ENCODE data around the gene SCFD2. TPM values are rescaled to one million over a fixed set of nuclear protein-coding genes. Genes with fewer than 3 reads are reported as not detected.

The SCFD2 gene
- total and polyA plus RNA-seq, 10 of the 15 experiments (the other 5 are each of a cell fraction or from before 2014, with no cell fraction given) = 4.8 to 37.6 (median 24.9) TPM

- H2AFZ ChIP-seq (ENCODE audit: control insufficient read depth, low read depth, low read length) = no peak overlapping the region
- TF ChIP-seq BCL11A (IDR thresholded peaks at IDR 0.05; ENCODE audit: low read depth, low read length) (0 out of 2 replicates have a peak, but pooled peaks have one; percentile 38), ATF2 (IDR thresholded peaks at IDR 0.05; ENCODE audit: low read length) (peak; percentile 43; the same call in 1 of the 2 replicates), NBN (IDR thresholded peaks at IDR 0.05) (no peak), CREB1 (IDR thresholded peaks at IDR 0.05; ENCODE audit: low read depth) (peak; percentile 61; the same call in 1 of the 2 replicates), ZNF217 (IDR thresholded peaks at IDR 0.05) (peak; percentile 44; the same call in 1 of the 2 replicates), FOXK2 (IDR thresholded peaks at IDR 0.05) (no peak), JUNB (IDR thresholded peaks at IDR 0.05) (peak; percentile 75), BMI1 (IDR thresholded peaks at IDR 0.05; ENCODE audit: borderline replicate concordance) (peak; percentile 85), RFX5 (IDR thresholded peaks at IDR 0.05; ENCODE audit: low read depth, low read length) (peak; percentile 89), SMAD1 (IDR thresholded peaks at IDR 0.05; ENCODE audit: low read depth, partially characterized antibody) (no peak), PBX3 (IDR thresholded peaks at IDR 0.05; ENCODE audit: insufficient replicate concordance, low read depth, low read length) (peak; percentile 65), NFIC (IDR thresholded peaks at IDR 0.05; ENCODE audit: low read depth, low read length) (peak; percentile 55; the same call in 1 of the 2 replicates), IRF4 (IDR thresholded peaks at IDR 0.05; ENCODE audit: low read depth, low read length) (peak; percentile 45; the same call in 1 of the 2 replicates), MYB (IDR thresholded peaks at IDR 0.05; ENCODE audit: borderline replicate concordance, low read depth, low read length) (no peak), CREM (IDR thresholded peaks at IDR 0.05; ENCODE audit: low read depth) (peak; percentile 76)
- TF ChIP-seq, protein P1, sequence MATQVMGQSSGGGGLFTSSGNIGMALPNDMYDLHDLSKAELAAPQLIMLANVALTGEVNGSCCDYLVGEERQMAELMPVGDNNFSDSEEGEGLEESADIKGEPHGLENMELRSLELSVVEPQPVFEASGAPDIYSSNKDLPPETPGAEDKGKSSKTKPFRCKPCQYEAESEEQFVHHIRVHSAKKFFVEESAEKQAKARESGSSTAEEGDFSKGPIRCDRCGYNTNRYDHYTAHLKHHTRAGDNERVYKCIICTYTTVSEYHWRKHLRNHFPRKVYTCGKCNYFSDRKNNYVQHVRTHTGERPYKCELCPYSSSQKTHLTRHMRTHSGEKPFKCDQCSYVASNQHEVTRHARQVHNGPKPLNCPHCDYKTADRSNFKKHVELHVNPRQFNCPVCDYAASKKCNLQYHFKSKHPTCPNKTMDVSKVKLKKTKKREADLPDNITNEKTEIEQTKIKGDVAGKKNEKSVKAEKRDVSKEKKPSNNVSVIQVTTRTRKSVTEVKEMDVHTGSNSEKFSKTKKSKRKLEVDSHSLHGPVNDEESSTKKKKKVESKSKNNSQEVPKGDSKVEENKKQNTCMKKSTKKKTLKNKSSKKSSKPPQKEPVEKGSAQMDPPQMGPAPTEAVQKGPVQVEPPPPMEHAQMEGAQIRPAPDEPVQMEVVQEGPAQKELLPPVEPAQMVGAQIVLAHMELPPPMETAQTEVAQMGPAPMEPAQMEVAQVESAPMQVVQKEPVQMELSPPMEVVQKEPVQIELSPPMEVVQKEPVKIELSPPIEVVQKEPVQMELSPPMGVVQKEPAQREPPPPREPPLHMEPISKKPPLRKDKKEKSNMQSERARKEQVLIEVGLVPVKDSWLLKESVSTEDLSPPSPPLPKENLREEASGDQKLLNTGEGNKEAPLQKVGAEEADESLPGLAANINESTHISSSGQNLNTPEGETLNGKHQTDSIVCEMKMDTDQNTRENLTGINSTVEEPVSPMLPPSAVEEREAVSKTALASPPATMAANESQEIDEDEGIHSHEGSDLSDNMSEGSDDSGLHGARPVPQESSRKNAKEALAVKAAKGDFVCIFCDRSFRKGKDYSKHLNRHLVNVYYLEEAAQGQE (IDR thresholded peaks at IDR 0.05; ENCODE audit: low read depth, low read length) = no peak
- TF ChIP-seq, protein P2, sequence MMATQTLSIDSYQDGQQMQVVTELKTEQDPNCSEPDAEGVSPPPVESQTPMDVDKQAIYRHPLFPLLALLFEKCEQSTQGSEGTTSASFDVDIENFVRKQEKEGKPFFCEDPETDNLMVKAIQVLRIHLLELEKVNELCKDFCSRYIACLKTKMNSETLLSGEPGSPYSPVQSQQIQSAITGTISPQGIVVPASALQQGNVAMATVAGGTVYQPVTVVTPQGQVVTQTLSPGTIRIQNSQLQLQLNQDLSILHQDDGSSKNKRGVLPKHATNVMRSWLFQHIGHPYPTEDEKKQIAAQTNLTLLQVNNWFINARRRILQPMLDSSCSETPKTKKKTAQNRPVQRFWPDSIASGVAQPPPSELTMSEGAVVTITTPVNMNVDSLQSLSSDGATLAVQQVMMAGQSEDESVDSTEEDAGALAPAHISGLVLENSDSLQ (IDR thresholded peaks at IDR 0.05) = peak; percentile 90
- WGBS (ENCODE audit: insufficient coverage, insufficient replicate concordance, low lambda C conversion rate, missing lambda C conversion rate) = 37% methylated on average over 4 of the region's 4 CpGs
- no peaks in the 10 kb centered on the region; a peak in 1 of 4 replicates for H3K36me3 ChIP-seq (ENCODE audit: control insufficient read depth in 2 of 2, insufficient read depth in 2 of 2, low read length in 1 of 2)
- ChIA-PET RAD21 (ENCODE audit: unreplicated experiment) (no interaction called here), SMC1A (ENCODE audit: uncharacterized antibody, unreplicated experiment) (interaction anchor here (1.0 to 1.6 kb wide), 3 partner anchors 13 to 68 kb away, joined by 3 to 5 read pairs (median 4); no protein-coding TSS in a partner anchor), CTCF (interaction anchor here (1.0 to 1.7 kb wide), 5 partner anchors 11 to 1101 kb away, joined by 3 to 4 read pairs (median 3); no protein-coding TSS in a partner anchor), POLR2A (no interaction called here)
- FAIRE-seq (no peak), ATAC-seq (peak; percentile 52), DNase-seq (ENCODE audit: low read depth, low spot score) (no peak)
- in situ Hi-C loops (cut with MboI) = no loop called here
- no peaks in the 10 kb centered on the region for H3K27me3 ChIP-seq (replicated peaks in 1 of 2; ENCODE audit: control insufficient read depth in 2 of 2, insufficient read depth in 2 of 2, low read length in 1 of 2)
- no TSS peak for BruUV-seq (replicated peaks)
- H3K4me2 ChIP-seq (ENCODE audit: control insufficient read depth, insufficient read depth) = no peak overlapping the region
- H3K4me3 ChIP-seq = no peak overlapping the region
- H3K4me1 ChIP-seq (ENCODE audit: control insufficient read depth, insufficient read depth, low read length) = no peaks in the 10 kb centered on the region
- no peaks in the 10 kb centered on the region for H3K79me2 ChIP-seq (ENCODE audit: control insufficient read depth, insufficient read depth, low read length)
- H4K20me1 ChIP-seq (ENCODE audit: control insufficient read depth, insufficient read depth) = no peaks in the 10 kb centered on the region
- H3K27ac ChIP-seq (ENCODE audit: control insufficient read depth, insufficient read depth) = no peak overlapping the region
- intact Hi-C loops (cut with micrococcal nuclease; ENCODE audit: unreplicated experiment) = no loop called here
- H3K9ac ChIP-seq (ENCODE audit: control insufficient read depth, insufficient read depth, low read length) = no peak overlapping the region
- H3K9me3 ChIP-seq (replicated peaks; ENCODE audit: control insufficient read depth, insufficient read depth, low read length) = no peaks in the 10 kb centered on the region
These were observed 233.5 kb downstream of the SCFD2 start for GRCh38 chr4:53132132-53132891.
